H1 (cell line): ENCODE measurements around the gene ENTPD8. TPM values are rescaled to one million over a fixed set of nuclear protein-coding genes. Genes with fewer than 3 reads are reported as not detected.

ENCODE experiments used
- CTCF ChIA-PET: fragments of 300-600 bp; sonication (Branson Sonifier 250); formaldehyde crosslinking; loops from one replicate; lab custom pipeline; 2021; ENCODE audit not compliant: partially characterized antibody; lab: Charles Lee
- POLR2A ChIA-PET: fragments of 300-600 bp; sonication (Branson Sonifier 250); formaldehyde crosslinking; loops from one replicate; lab custom pipeline; 2021; ENCODE audit warnings: inconsistent platforms; ENCODE audit not compliant: partially characterized antibody; lab: Charles Lee
- DNase-seq, 2 experiments: peaks; one replicate each; pipeline versions ENCODE4 v3.0.0 to v3.0.0-alpha.2; 2010 to 2022; ENCODE audit warnings: low spot score in 2 of 2, low read depth in 1 of 2, mixed read lengths in 1 of 2
- FAIRE-seq: peaks from 2 replicates; lab custom pipeline; 2011; peaks lifted over from hg19 to GRCh38; lab: Jason Lieb, UNC
- H2AFZ ChIP-seq: 2 replicates; pipeline ENCODE4 v1.8.1; 2012; ENCODE audit warnings: low read length, inconsistent platforms
- H2AK5ac ChIP-seq: 2 replicates; pipeline ENCODE4 v1.6.1; 2013; ENCODE audit warnings: low read depth, low read length
- H2BK120ac ChIP-seq: replicated peaks from 2 replicates; pipeline ENCODE3; 2013; ENCODE audit warnings: low read depth, low read length, inconsistent platforms
- H2BK12ac ChIP-seq: 2 replicates; pipeline ENCODE4 v1.6.1; 2013; ENCODE audit warnings: low read depth, low read length
- H2BK15ac ChIP-seq: 2 replicates; pipeline ENCODE4 v1.6.1; 2013; ENCODE audit warnings: low read length
- H2BK20ac ChIP-seq: 2 replicates; pipeline ENCODE4 v1.6.1; 2013; ENCODE audit warnings: low read length
- H2BK5ac ChIP-seq: 2 replicates; pipeline ENCODE4 v1.6.1; 2013; ENCODE audit warnings: low read depth, low read length
- H3K14ac ChIP-seq: 2 replicates; pipeline ENCODE4 v1.6.1; 2013; ENCODE audit warnings: inconsistent platforms; ENCODE audit not compliant: insufficient read length
- H3K18ac ChIP-seq: 2 replicates; pipeline ENCODE4 v1.6.1; 2013; ENCODE audit warnings: low read length; ENCODE audit errors: extremely low read depth
- H3K23ac ChIP-seq: 2 replicates; pipeline ENCODE4 v1.6.1; 2013; ENCODE audit warnings: inconsistent platforms; ENCODE audit not compliant: insufficient read length
- H3K23me2 ChIP-seq: 2 replicates; pipeline ENCODE4 v1.6.1; 2013; ENCODE audit warnings: low read depth, low read length
- H3K27ac ChIP-seq: 2 replicates; pipeline ENCODE4 v1.6.1; 2011; ENCODE audit warnings: low read depth, low read length, inconsistent platforms
- H3K27me3 ChIP-seq, 4 experiments: replicated peaks in 1 of 4; 1 replicate in 1 of 4; 2 replicates in 3 of 4; pipeline versions ENCODE4 v1.6.1 to v1.8.1; 2011 to 2013; ENCODE audit warnings: low read length in 3 of 4, mild to moderate bottlenecking in 3 of 4, inconsistent platforms in 2 of 4, mixed read lengths in 2 of 4, moderate library complexity in 1 of 4; ENCODE audit not compliant: control insufficient read depth in 3 of 4, insufficient read depth in 3 of 4; ENCODE audit errors: extremely low read depth in 1 of 4
- H3K36me3 ChIP-seq, 4 experiments: 2 replicates each; pipeline versions ENCODE4 v1.6.1 to v1.8.1; 2011 to 2013; ENCODE audit warnings: mild to moderate bottlenecking in 4 of 4, low read length in 3 of 4, moderate library complexity in 2 of 4, control low read depth in 1 of 4, inconsistent platforms in 1 of 4; ENCODE audit not compliant: insufficient read depth in 4 of 4, control insufficient read depth in 2 of 4
- H3K4ac ChIP-seq: replicated peaks from 2 replicates; pipeline ENCODE3; 2013; ENCODE audit warnings: low read length, low read depth, mixed read lengths, inconsistent platforms; ENCODE audit not compliant: insufficient read length
- H3K4me1 ChIP-seq, 4 experiments: replicated peaks in 1 of 4; 1 replicate in 1 of 4; 2 replicates in 3 of 4; pipeline versions ENCODE4 v1.6.1 to v1.8.1; 2011 to 2013; ENCODE audit warnings: low read length in 3 of 4, inconsistent platforms in 2 of 4, mixed read lengths in 1 of 4; ENCODE audit not compliant: insufficient read depth in 4 of 4, control insufficient read depth in 3 of 4
- H3K4me2 ChIP-seq, 2 experiments: 2 replicates each; pipeline versions ENCODE4 v1.6.1 to v1.8.1; 2011 to 2013; ENCODE audit warnings: low read depth in 2 of 2, low read length in 2 of 2, control low read depth in 1 of 2, inconsistent platforms in 1 of 2, mild to moderate bottlenecking in 1 of 2; ENCODE audit not compliant: insufficient read depth in 1 of 2
- H3K4me3 ChIP-seq, 4 experiments: fragments of 200-600, 300-600 bp in 1 of 4; sonication (generic), shearing (Covaris generic), sonication (Bioruptor Twin) in 1 of 4; 2 replicates each; pipeline versions ENCODE4 v1.5.1 to v1.8.1; 2011 to 2016; ENCODE audit warnings: low read length in 4 of 4, low read depth in 3 of 4, control low read depth in 2 of 4, inconsistent platforms in 2 of 4, mild to moderate bottlenecking in 2 of 4, mixed read lengths in 1 of 4, moderate library complexity in 1 of 4; ENCODE audit not compliant: insufficient read depth in 2 of 4; ENCODE audit errors: extremely low read depth in 1 of 4
- H3K56ac ChIP-seq: replicated peaks from 2 replicates; pipeline ENCODE3; 2013; ENCODE audit warnings: low read depth, mild to moderate bottlenecking, mixed read lengths, low read length, inconsistent platforms; ENCODE audit not compliant: insufficient read length
- H3K79me1 ChIP-seq: 2 replicates; pipeline ENCODE4 v1.6.1; 2013; ENCODE audit warnings: low read depth, low read length, control low read depth
- H3K79me2 ChIP-seq, 2 experiments: 2 replicates each; pipeline versions ENCODE4 v1.6.1 to v1.8.1; 2012 to 2013; ENCODE audit warnings: low read length in 2 of 2, mild to moderate bottlenecking in 2 of 2, inconsistent platforms in 1 of 2; ENCODE audit not compliant: insufficient read depth in 2 of 2, control insufficient read depth in 1 of 2
- H3K9ac ChIP-seq, 4 experiments: replicated peaks in 1 of 4; 1 replicate in 1 of 4; 2 replicates in 3 of 4; pipeline versions ENCODE4 v1.6.1 to v1.8.1; 2011 to 2013; ENCODE audit warnings: low read depth in 3 of 4, low read length in 3 of 4, control low read depth in 2 of 4, mild to moderate bottlenecking in 2 of 4, moderate library complexity in 2 of 4, inconsistent platforms in 1 of 4; ENCODE audit errors: extremely low read depth in 1 of 4
- H3K9me3 ChIP-seq, 2 experiments: 2 replicates each; pipeline versions ENCODE4 v1.6.1 to v1.8.1; 2012 to 2013; ENCODE audit warnings: mild to moderate bottlenecking in 2 of 2, moderate library complexity in 2 of 2, control low read depth in 1 of 2, inconsistent platforms in 1 of 2, low read depth in 1 of 2, low read length in 1 of 2, mixed read lengths in 1 of 2; ENCODE audit not compliant: insufficient read depth in 2 of 2
- H4K20me1 ChIP-seq, 2 experiments: replicated peaks in 1 of 2; 2 replicates each; pipeline versions ENCODE3 to v1.8.1; 2011 to 2013; ENCODE audit warnings: inconsistent platforms in 2 of 2, low read length in 2 of 2, mild to moderate bottlenecking in 1 of 2; ENCODE audit not compliant: insufficient read depth in 2 of 2, control insufficient read depth in 1 of 2
- H4K5ac ChIP-seq: 2 replicates; pipeline ENCODE4 v1.6.1; 2013; ENCODE audit warnings: low read length, low read depth, mixed read lengths, inconsistent platforms; ENCODE audit not compliant: insufficient read length
- H4K8ac ChIP-seq: 2 replicates; pipeline ENCODE4 v1.8.0; 2013; ENCODE audit warnings: mild to moderate bottlenecking, moderate library complexity, low read length, inconsistent platforms; ENCODE audit not compliant: insufficient read depth; ENCODE audit errors: extremely low read depth
- H4K91ac ChIP-seq: replicated peaks from 2 replicates; pipeline ENCODE3; 2013; ENCODE audit warnings: low read length, mixed read lengths, inconsistent platforms; ENCODE audit not compliant: insufficient read length
- NANOG ChIP-seq: IDR thresholded peaks from 2 replicates; pipeline ENCODE4 v1.6.1; 2011; ENCODE audit warnings: low read length, low read depth, mild to moderate bottlenecking, inconsistent platforms; ENCODE audit not compliant: insufficient read depth, poor library complexity, severe bottlenecking
- SP1 ChIP-seq: IDR thresholded peaks from 2 replicates; pipeline ENCODE4 v1.6.1; 2011; ENCODE audit warnings: low read depth, low read length
- WGBS, 2 experiments: shearing (Covaris generic) in 1 of 2; methylation state at CpG; one replicate each; pipeline versions ENCODE4 v1.1.6 to v1.1.7; 2013 to 2015; ENCODE audit warnings: low lambda C conversion rate in 2 of 2, mixed read lengths in 2 of 2, inconsistent platforms in 1 of 2, low coverage in 1 of 2, missing lambda C conversion rate in 1 of 2; ENCODE audit not compliant: insufficient replicate concordance in 2 of 2, insufficient coverage in 1 of 2, insufficient read length in 1 of 2; ENCODE audit errors: extremely low coverage in 1 of 2, missing lambda C conversion rate in 1 of 2; 5-methylcytosine and 5-hydroxymethylcytosine counted together
- polyA plus RNA-seq, 7 experiments: library from polyadenylated mRNA; depleted of rRNA in 3 of 7; stranded (reverse) in 5 of 7; unstranded in 2 of 7; fragments of >200 nt in 5 of 7; fragments of 200-250 nt in 2 of 7; gene quantifications; 1 replicate in 5 of 7; 2 replicates in 1 of 7; 4 replicates in 1 of 7; pipeline versions ENCODE4 v1.2.1 to v1.2.3, GENCODE V29; 2011 to 2013; ENCODE audit warnings: missing spikeins in 2 of 7, mixed read lengths in 2 of 7
- total RNA-seq: library from RNA; stranded (reverse); fragmentation: NEBNext Ultra II Directional; extraction: Animal tissue kit (Norgen Biotek cat#: 25700); gene quantifications from 2 replicates; pipeline ENCODE4 v1.2.1, GENCODE V29; 2021

ENTPD8 gene
- total and polyA plus RNA-seq, 2 of the 8 experiments (the other 6 are each of a cell fraction or from before 2014, with no cell fraction given), result 0.48 to 0.51 TPM

DNA sequence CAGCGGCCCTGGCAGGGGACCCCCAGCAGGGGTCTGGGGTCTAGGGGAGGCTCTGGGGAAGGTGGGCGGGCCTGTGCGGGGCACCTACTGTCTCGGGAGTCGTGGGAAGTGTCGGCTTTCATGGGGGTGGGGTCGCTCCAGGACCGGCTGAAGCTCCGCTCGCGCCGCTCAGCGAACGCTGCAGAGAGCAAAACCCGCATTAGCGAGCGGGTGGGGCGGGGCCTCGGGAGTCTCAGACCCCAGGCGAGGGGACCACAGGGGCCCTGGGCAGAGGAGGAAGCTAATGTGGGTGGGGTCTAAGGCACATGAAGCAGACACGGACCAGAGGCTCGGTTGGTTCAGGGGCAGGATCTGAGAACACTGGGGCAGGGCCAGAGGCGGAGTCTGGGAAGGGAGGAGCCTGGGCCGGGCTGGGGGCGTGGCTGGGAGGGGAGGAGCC is 12.5 kb upstream of the ENTPD8 start:
- peaks cover 0 to 13% of the 10 kb centered on the region in 2 experiments for H4K20me1 ChIP-seq
- POLR2A ChIA-PET, result interaction anchor here (0.6 to 3.6 kb wide), 6 partner anchors 9 to 177 kb away, joined by 3 to 28 read pairs (median 4); partner anchors contain the start of gene ENTPD8

More for the DNA sequence above, 12.5 kb upstream of the ENTPD8 start:
- H3K14ac ChIP-seq, result no peak overlapping the region
- H3K23me2 ChIP-seq, result peaks cover 12% of the 10 kb centered on the region; the same call in 1 of the 2 replicates
- H2AK5ac ChIP-seq, result no peak overlapping the region
- H3K4ac ChIP-seq, result no peak overlapping the region
- CTCF ChIA-PET, result interaction anchor here (1.3 to 2.5 kb wide), 2 partner anchors 9 to 10 kb away, joined by 6 to 13 read pairs; no protein-coding TSS in a partner anchor
- H3K23ac ChIP-seq, result no peak overlapping the region
- H3K4me1 ChIP-seq, result peaks cover 0 to 22% (median 17%) of the 10 kb centered on the region in 4 experiments; a peak in 6 of 7 replicates
- peak; percentile 20; the same call in 1 of the 2 replicates for TF ChIP-seq SP1
- TF ChIP-seq NANOG, result no peak
- no peak overlapping the region for H2BK120ac ChIP-seq
- no peak overlapping the region for H3K18ac ChIP-seq
- H3K9ac ChIP-seq, result no peak overlapping the region
- no peaks in the 10 kb centered on the region for H3K9me3 ChIP-seq
- DNase-seq, result peak; percentile 86 to 87
- peak overlapping the region; percentile 23 to 71 (median 50) for H3K4me3 ChIP-seq
- peak overlapping the region; percentile 56 to 82 for H3K4me2 ChIP-seq
- no peak for FAIRE-seq
- H2AFZ ChIP-seq, result no peak overlapping the region
- no peak overlapping the region for H2BK12ac ChIP-seq
- H4K91ac ChIP-seq, result no peak overlapping the region
- WGBS, 2 experiments, result 8% methylated on average over 13 of the region's 25 CpGs; no CpG with 5 or more reads in 1 of the 2 experiments
- no peak overlapping the region for H2BK15ac ChIP-seq
- H2BK5ac ChIP-seq, result no peak overlapping the region
- H3K56ac ChIP-seq, result no peak overlapping the region
- H3K79me1 ChIP-seq, result peaks cover 3% of the 10 kb centered on the region; the same call in 1 of the 2 replicates
- no peaks in the 10 kb centered on the region; a peak in 2 of 7 replicates for H3K27me3 ChIP-seq
- peaks cover 6 to 22% (median 7%) of the 10 kb centered on the region in 4 experiments; a peak in 7 of 8 replicates for H3K36me3 ChIP-seq
- H4K5ac ChIP-seq, result no peak overlapping the region
- no peak overlapping the region for H2BK20ac ChIP-seq
- H4K8ac ChIP-seq, result no peak overlapping the region
- no peaks in the 10 kb centered on the region; a peak in 1 of 4 replicates for H3K79me2 ChIP-seq
- H3K27ac ChIP-seq, result no peak overlapping the region
